ENCODE results near the gene SLC47A2. TPM values are rescaled to one million over a fixed set of nuclear protein-coding genes. Genes with fewer than 3 reads are reported as not detected.

The SLC47A2 gene
- total RNA-seq, 4 donors from 2014 or later = not detected

DNA sequence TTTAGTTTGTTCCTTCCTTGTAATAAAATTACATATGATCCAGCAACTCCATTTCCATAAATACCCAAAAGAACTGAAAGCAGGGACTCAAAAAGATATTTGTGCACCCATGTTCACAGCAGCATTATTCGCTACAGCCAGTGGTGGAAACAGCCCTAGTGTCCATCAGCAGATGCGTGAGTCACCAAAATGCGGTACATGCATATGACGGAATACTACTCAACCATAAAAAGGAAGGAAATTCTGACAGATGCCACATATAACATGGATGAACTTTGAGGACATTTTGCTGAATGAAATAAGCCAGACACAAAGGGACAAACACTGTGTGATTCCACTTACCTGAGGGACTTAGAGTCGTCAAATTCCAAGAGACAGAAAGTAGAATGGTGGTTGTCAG is 9.1 kb upstream of the SLC47A2 start:
- DNase-seq (ENCODE audit: extremely low spot score) = no peak
- peak overlapping the region in 1 of 4 donors; percentile 83 for H3K27ac ChIP-seq (replicated peaks in 1 of 4)
- no peaks in the 10 kb centered on the region for H3K36me3 ChIP-seq
- no peaks in the 10 kb centered on the region for H3K27me3 ChIP-seq
- no peaks in the 10 kb centered on the region for H3K9me3 ChIP-seq
- H3K4me1 ChIP-seq = peaks cover 37 to 61% (median 51%) of the 10 kb centered on the region in 4 donors
- TF ChIP-seq POLR2A (IDR thresholded peaks at IDR 0.05; ENCODE audit: low read depth) (no peak), EP300 (IDR thresholded peaks at IDR 0.05) (no peak), POLR2AphosphoS5 (IDR thresholded peaks at IDR 0.05) (no peak)
- TF ChIP-seq, protein P1, sequence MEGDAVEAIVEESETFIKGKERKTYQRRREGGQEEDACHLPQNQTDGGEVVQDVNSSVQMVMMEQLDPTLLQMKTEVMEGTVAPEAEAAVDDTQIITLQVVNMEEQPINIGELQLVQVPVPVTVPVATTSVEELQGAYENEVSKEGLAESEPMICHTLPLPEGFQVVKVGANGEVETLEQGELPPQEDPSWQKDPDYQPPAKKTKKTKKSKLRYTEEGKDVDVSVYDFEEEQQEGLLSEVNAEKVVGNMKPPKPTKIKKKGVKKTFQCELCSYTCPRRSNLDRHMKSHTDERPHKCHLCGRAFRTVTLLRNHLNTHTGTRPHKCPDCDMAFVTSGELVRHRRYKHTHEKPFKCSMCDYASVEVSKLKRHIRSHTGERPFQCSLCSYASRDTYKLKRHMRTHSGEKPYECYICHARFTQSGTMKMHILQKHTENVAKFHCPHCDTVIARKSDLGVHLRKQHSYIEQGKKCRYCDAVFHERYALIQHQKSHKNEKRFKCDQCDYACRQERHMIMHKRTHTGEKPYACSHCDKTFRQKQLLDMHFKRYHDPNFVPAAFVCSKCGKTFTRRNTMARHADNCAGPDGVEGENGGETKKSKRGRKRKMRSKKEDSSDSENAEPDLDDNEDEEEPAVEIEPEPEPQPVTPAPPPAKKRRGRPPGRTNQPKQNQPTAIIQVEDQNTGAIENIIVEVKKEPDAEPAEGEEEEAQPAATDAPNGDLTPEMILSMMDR (IDR thresholded peaks at IDR 0.05) = no peak
- H3K4me3 ChIP-seq = no peak overlapping the region
- intact Hi-C loops (cut with DNase I) = loop anchor here (5.0 kb wide), 1 partner anchor 78 kb away; the partner anchor contains the start of gene ALDH3A2
- 91% methylated on average over 5 of the region's 5 CpGs for whole genome bisulfite sequencing

DNA sequence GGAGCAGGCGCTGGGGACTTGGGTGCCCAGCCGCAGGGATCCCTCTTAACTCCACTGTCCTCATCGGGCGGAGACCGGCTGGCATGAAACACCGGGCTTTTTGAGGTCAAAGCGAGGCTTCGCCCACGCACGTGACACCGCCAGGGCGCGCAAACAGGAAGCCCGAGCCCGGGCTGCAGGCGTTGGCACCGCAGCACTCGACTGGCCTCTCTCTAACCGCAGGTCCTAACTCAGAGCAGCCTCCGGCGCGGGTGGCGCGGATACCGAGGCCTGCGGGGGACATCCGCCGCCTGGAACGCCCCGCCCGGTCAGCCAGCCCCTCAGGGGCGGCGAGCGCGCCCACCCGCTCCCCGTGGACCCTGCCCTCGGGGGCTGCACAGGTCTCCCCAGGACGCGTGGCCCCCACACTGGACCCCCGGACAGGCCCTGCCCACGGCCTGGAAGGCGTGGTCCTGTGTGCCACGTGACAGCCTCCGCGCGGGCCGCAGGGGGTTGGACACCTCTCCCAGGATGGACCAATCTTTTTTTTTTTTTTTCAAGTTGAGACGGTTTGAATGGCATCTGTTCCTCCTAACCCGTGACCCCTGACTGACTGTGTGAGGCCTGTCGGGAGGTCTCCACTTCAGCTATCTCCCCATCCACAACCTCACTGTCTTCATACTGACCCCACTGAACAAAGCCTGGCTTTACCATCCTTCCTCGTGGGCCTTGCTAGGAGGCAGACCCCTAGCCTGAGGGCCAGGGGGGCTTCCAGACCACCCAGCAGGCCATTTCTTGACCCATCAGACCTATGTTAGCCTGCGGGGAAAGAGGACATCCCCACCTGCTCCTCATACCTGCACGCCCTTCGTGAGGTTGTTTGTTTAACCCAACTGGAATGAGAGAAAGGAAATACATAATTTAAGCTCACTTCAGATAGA is 8.4 kb upstream of the SLC47A2 start:
- peak overlapping the region; percentile 47 to 53 (median 50) for H3K4me3 ChIP-seq
- H3K27me3 ChIP-seq = no peaks in the 10 kb centered on the region
- peaks cover 39 to 62% (median 53%) of the 10 kb centered on the region in 4 donors for H3K4me1 ChIP-seq
- WGBS = 44% methylated on average over 31 of the region's 55 CpGs
- peak in 1 of 2 donors; percentile 38 for TF ChIP-seq POLR2AphosphoS5 (IDR thresholded peaks at IDR 0.05)
- no peak for TF ChIP-seq EP300 (IDR thresholded peaks at IDR 0.05)
- TF ChIP-seq POLR2A (IDR thresholded peaks at IDR 0.05; ENCODE audit: low read depth) = no peak
- TF ChIP-seq, protein P1 (IDR thresholded peaks at IDR 0.05) = no peak
- H3K9me3 ChIP-seq = no peaks in the 10 kb centered on the region
- peak overlapping the region; percentile 61 to 83 (median 66) for H3K27ac ChIP-seq (replicated peaks in 1 of 4)
- intact Hi-C loops (cut with DNase I) = loop anchor here (5.0 kb wide), 1 partner anchor 77 kb away; the partner anchor contains the start of gene ALDH3A2
- DNase-seq (ENCODE audit: extremely low spot score) = no peak
- H3K36me3 ChIP-seq = no peaks in the 10 kb centered on the region

DNA sequence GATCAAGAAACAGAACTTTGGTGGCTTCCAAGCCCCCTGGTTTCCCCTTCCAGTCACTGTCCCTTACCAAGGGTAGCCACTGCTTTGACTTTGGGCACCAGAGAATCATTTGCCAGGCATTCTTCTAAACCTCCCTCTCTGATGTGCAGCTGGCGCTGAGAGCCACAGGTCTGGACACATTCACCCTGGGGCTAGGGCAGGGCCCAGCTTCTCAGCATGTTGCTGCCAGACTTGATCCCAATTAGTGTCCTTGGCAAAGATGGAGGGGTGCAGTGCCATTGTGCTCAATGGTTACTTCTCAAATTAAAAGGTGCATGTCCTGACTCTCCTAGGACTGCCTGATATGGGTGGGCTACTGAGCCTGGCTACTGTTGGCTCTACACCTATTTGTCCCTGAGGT is 7.6 kb upstream of the SLC47A2 start:
- WGBS = 100% methylated on average over 1 of the region's 1 CpG
- peak overlapping the region in 3 of 4 donors; percentile 47 to 53 (median 48) for H3K4me3 ChIP-seq

DNA sequence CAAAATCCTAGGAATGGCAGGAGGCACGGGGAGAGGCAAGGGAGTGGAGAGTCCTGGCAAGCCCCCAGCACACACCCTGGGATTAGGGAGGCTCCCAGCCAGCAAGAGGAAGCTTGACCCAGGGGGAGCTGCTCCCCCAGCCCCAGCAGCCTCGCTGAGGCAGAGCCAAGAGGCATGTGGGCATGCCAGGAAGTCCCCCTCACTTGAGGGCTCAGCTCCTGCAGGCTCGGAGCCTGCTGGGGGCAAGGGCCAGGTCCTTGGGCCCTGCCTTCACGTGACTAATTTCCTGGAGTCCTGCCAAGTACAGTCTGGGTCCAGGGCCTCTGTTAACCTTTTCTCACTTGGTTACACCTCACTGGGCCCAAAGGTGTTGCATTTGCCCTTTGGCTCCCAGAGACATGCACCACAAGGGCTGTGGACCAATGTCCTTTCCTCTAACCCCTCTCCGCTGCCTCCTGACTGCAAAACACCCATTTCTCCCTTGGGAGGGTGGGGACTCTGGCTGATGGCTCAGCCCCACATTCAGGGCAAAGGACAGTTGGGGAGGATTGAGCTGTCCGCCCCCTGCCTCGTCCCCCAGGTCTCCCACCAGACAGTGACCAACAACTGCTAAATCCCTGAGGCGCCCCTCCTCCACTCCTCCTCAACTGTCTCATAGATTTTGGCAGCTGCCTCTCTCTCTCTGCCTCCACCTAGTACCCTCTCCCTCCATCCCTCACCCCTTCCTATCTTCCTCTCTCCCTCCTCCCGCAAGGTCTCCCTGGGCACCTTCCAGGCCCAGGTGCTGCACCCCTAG is 4.4 kb upstream of the SLC47A2 start:
- intact Hi-C loops (cut with DNase I) = no loop called here
- no peaks in the 10 kb centered on the region for H3K9me3 ChIP-seq
- H3K4me1 ChIP-seq = peaks cover 12 to 24% (median 20%) of the 10 kb centered on the region in 4 donors
- TF ChIP-seq, protein P1 (IDR thresholded peaks at IDR 0.05) = no peak
- TF ChIP-seq POLR2A (IDR thresholded peaks at IDR 0.05; ENCODE audit: low read depth) (no peak), EP300 (IDR thresholded peaks at IDR 0.05) (no peak), POLR2AphosphoS5 (IDR thresholded peaks at IDR 0.05) (no peak)
- H3K27ac ChIP-seq (replicated peaks in 1 of 4) = no peak overlapping the region
- DNase-seq (ENCODE audit: extremely low spot score) = no peak
- WGBS = 62% methylated on average over 9 of the region's 9 CpGs
- H3K36me3 ChIP-seq = no peaks in the 10 kb centered on the region
- no peak overlapping the region for H3K4me3 ChIP-seq
- H3K27me3 ChIP-seq = no peaks in the 10 kb centered on the region

More for the DNA sequence above, 7.6 kb upstream of the SLC47A2 start:
- Histone ChIP-seq H3K4me1 (peaks cover 33 to 54% (median 50%) of the 10 kb centered on the region in 4 donors), H3K36me3 (no peaks in the 10 kb centered on the region), H3K27ac (replicated peaks in 1 of 4) (peak overlapping the region in 3 of 4 donors; percentile 63 to 83 (median 69)), H3K9me3 (no peaks in the 10 kb centered on the region), H3K27me3 (no peaks in the 10 kb centered on the region)
- DNase-seq (ENCODE audit: extremely low spot score) = no peak
- no peak for TF ChIP-seq POLR2AphosphoS5 (IDR thresholded peaks at IDR 0.05)
- intact Hi-C loops (cut with DNase I) = no loop called here

DNA sequence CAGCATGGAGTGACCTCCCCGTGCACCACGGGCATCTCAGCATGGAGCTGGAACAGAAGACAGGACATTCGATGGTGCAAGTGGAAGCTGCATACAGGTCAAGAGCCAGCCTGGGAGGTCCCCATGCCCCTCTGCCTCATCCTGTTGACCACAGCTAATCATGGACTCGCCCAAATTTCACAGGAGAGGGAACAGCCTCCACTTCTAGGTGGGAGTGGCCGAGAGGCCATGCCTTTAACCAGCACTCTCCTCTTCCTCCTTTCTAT is 3.8 kb upstream of the SLC47A2 start:
- no peak overlapping the region for H3K27ac ChIP-seq (replicated peaks in 1 of 4)
- no peak for TF ChIP-seq EP300 (IDR thresholded peaks at IDR 0.05)
- TF ChIP-seq POLR2AphosphoS5 (IDR thresholded peaks at IDR 0.05) = no peak
- TF ChIP-seq, protein P1 (IDR thresholded peaks at IDR 0.05) = no peak
- TF ChIP-seq POLR2A (IDR thresholded peaks at IDR 0.05; ENCODE audit: low read depth) = no peak

More for the DNA sequence above, 3.8 kb upstream of the SLC47A2 start:
- no peaks in the 10 kb centered on the region for H3K9me3 ChIP-seq
- no peaks in the 10 kb centered on the region for H3K27me3 ChIP-seq
- WGBS = 80% methylated on average over 1 of the region's 5 CpGs
- no peak for DNase-seq (ENCODE audit: extremely low spot score)
- H3K4me1 ChIP-seq = peaks cover 12 to 22% (median 20%) of the 10 kb centered on the region in 4 donors
- no peaks in the 10 kb centered on the region for H3K36me3 ChIP-seq
- intact Hi-C loops (cut with DNase I) = no loop called here
- no peak overlapping the region for H3K4me3 ChIP-seq

Measured in esophagus muscularis mucosa (tissue), 4 donors.